ENCODE results near the gene ZNF507. TPM values are rescaled to one million over a fixed set of nuclear protein-coding genes. Genes with fewer than 3 reads are reported as not detected.
A peak's percentile ranks its signal among the peaks of the same experiment; 100 is the strongest.

ZNF507 gene
- total RNA-seq, 1 donor, result 13.0 TPM

DNA sequence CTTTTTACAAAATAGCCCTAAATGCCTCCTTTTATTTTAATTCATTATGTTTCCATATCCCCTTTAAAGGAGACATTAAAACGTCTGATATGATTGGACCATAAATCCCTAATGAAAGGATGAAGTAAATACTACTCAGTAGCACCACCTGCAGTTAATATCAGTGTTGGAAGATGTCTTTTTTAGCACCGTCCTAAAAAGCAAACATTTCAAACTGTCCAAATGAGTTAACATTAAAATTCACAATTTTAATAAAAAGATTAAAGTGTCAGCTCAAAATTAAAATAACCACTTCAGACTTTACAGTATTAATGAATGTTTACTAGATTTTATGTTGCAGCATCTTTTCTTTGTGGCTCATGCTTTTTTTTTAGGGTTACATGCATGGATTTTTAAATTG is 12.3 kb downstream of the ZNF507 start:
- TF ChIP-seq, protein P1, sequence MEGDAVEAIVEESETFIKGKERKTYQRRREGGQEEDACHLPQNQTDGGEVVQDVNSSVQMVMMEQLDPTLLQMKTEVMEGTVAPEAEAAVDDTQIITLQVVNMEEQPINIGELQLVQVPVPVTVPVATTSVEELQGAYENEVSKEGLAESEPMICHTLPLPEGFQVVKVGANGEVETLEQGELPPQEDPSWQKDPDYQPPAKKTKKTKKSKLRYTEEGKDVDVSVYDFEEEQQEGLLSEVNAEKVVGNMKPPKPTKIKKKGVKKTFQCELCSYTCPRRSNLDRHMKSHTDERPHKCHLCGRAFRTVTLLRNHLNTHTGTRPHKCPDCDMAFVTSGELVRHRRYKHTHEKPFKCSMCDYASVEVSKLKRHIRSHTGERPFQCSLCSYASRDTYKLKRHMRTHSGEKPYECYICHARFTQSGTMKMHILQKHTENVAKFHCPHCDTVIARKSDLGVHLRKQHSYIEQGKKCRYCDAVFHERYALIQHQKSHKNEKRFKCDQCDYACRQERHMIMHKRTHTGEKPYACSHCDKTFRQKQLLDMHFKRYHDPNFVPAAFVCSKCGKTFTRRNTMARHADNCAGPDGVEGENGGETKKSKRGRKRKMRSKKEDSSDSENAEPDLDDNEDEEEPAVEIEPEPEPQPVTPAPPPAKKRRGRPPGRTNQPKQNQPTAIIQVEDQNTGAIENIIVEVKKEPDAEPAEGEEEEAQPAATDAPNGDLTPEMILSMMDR (IDR thresholded peaks at IDR 0.05; ENCODE audit: insufficient read depth, low read depth, low read length), result peak; percentile 30
- DNase-seq (ENCODE audit: low read depth), result no peak
- H3K4me3 ChIP-seq (ENCODE audit: low read depth, low read length), result no peak overlapping the region

DNA sequence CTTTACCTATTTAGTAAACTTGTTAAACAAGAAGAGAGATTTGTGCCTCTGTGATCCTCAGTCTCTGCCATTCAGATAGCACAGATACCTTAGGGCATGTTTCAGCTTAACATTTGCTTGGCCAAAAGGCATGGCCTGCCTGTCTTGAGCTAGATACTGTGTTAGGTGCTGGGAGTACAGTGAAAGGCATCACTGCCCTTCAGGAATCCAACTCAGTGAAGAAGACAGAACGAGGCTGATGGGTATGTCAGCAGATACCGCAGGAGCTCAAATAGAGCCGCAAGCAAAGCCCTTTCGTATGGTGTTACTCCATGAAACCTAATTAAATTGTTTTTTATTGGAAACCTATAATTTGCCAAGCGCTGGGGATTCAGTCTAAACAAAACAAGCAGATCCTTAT is 12.9 kb downstream of the ZNF507 start:
- TF ChIP-seq, protein P1 (IDR thresholded peaks at IDR 0.05; ENCODE audit: insufficient read depth, low read depth, low read length), result no peak
- DNase-seq (ENCODE audit: low read depth), result no peak
- no peak overlapping the region for H3K4me3 ChIP-seq (ENCODE audit: low read depth, low read length)

DNA sequence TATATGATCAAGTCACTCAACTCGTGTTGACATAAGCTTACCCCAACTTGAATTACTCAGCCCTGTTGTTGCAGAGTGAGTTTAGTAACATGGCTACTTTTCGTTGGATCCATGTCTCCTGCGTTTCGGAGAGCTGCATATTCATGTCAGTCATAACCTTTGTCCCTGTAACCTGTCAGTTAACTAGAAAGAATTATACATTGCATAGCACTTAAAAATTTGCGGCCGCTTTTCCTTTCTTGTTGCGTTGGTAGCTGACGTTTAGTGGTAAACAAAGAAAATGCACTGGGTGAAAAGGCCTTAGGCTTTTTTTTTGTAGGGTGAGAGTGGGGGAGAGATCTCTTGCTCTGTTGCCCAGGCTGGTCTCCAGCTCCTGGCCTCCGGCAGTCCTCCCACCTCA is 14.2 kb downstream of the ZNF507 start:
- no peak for DNase-seq (ENCODE audit: low read depth)
- TF ChIP-seq, protein P1 (IDR thresholded peaks at IDR 0.05; ENCODE audit: insufficient read depth, low read depth, low read length), result no peak
- no peak overlapping the region for H3K4me3 ChIP-seq (ENCODE audit: low read depth, low read length)

DNA sequence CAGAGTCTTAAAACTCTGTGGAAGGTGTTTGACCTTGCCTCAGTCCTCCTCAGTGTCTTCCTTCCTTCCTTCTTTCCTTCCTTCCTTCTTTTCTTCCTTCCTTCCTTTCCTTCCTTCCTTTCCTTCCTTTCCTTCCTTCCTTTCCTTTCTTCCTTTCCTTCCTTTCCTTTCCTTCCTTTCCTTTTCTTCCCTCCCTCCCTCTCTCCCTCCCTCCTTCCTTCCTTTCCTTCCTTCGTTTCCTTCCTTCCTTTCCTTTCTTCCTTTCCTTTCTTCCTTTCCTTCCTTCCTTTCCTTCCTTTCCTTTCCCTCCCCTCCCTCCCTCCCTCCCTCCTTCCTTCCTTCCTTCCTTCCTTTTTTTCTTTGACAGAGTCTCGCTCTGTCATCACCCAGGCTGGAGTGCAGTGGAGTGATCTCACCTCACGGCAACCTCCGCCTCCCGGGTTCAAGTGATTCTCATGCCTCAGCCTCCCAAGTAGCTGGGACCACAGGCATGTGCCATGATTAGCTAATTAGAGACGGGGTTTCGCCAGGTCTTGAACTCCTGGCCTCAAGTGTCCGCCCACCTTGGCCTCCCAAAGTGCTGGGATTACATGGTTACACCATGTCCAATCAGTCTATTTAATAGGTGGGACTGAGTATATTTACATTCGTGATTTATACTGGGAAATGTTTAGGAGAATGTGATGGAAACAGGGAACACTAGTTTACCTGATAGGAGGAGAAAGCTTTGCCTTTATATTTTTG is 16.3 kb downstream of the ZNF507 start:
- H3K4me3 ChIP-seq (ENCODE audit: low read depth, low read length), result no peak overlapping the region
- no peak for DNase-seq (ENCODE audit: low read depth)
- TF ChIP-seq, protein P1 (IDR thresholded peaks at IDR 0.05; ENCODE audit: insufficient read depth, low read depth, low read length), result no peak

DNA sequence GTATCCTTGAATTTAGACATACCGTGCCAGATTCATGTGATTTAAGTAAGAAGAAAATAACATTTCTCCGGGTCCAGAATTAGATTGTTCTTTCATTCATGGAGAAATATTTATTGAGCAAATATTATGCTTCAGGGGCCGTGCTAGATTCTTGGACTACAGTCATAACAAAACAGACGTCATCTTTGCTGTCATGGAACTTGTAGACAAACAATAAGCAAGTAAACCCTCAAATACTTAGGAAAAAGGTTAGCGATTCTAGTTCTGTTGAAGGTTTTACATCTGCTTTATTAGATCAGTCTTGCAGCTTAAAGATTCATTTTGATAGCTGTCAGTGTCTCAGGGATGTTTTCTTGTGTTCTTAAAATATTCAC is 16.9 kb downstream of the ZNF507 start:
- no peak overlapping the region for H3K4me3 ChIP-seq (ENCODE audit: low read depth, low read length)

GRCh38 chr19:32363175-32363574 is 17.8 kb downstream of the ZNF507 start:
- H3K4me3 ChIP-seq (ENCODE audit: low read depth, low read length), result no peak overlapping the region
- TF ChIP-seq, protein P1 (IDR thresholded peaks at IDR 0.05; ENCODE audit: insufficient read depth, low read depth, low read length), result no peak
- DNase-seq (ENCODE audit: low read depth), result peak; percentile 86

More for the DNA sequence above, 16.9 kb downstream of the ZNF507 start:
- TF ChIP-seq, protein P1 (IDR thresholded peaks at IDR 0.05; ENCODE audit: insufficient read depth, low read depth, low read length), result no peak
- no peak for DNase-seq (ENCODE audit: low read depth)

DNA sequence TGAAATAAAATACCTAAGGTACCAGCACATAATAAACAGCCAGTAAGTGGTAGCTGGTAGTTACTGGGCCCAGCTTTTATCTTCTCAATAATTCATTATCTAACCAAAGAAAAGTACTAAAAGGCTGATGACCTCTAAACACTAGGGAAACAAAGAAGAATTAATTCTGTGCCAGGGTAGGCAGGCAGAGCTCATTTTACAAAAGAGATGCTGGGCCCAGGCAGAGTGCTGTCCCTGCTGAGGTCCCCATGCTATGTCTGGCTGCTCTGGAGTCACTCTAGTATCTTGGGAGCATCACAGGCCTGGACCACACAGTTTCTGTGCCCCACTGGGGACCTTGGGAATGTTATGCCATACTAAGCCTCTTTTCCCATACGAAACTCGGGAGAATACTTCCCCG is 18.2 kb downstream of the ZNF507 start:
- no peak overlapping the region for H3K4me3 ChIP-seq (ENCODE audit: low read depth, low read length)
- TF ChIP-seq, protein P1 (IDR thresholded peaks at IDR 0.05; ENCODE audit: insufficient read depth, low read depth, low read length), result no peak
- DNase-seq (ENCODE audit: low read depth), result no peak
